Erythroblast (primary cell): ENCODE data around the gene SLC2A13.

Experiments used
- GATA1 ChIP-seq: IDR thresholded peaks from 2 replicates; pipeline ENCODE4 v1.6.1; 2011; ENCODE audit warnings: low read depth, mild to moderate bottlenecking, control low read depth, low read length, moderate library complexity
- POLR2A ChIP-seq: IDR thresholded peaks from 2 replicates; pipeline ENCODE4 v1.6.1; 2011; ENCODE audit warnings: mild to moderate bottlenecking, low read length

DNA sequence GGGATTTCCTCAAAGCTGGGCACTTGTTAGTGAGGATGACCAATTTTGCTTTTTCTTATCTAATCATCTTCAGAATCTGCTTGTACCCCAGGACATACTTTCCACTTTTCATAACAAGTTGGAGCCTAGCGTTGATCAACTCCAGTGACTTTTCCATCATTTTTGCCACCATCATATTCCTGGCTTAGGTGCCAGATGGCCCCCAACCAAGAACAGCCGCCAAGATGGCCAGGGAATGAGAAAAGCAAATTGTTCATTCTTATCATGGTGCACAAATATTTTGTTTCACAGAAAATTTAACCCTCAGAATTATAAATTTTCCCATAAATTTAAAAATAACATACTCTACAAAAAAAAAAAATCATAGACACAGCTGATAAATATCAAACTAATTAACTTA is 37.5 kb downstream of the SLC2A13 start:
- no peak for TF ChIP-seq POLR2A
- no peak for TF ChIP-seq GATA1
